Esophagus squamous epithelium (tissue), 5 donors: ENCODE results near the gene NR5A2. TPM values are rescaled to one million over a fixed set of nuclear protein-coding genes. Genes with fewer than 3 reads are reported as not detected.

Experiments
- DNase-seq: peaks from one replicate; lab custom pipeline; 2025; lab: John Stamatoyannopoulos, UW
- H3K27ac ChIP-seq, 4 donors: fragments of 200-600 bp; sonication (generic); one replicate each; pipeline ENCODE4 v1.5.1; 2016 to 2019; ENCODE audit warnings: mild to moderate bottlenecking in 1 of 4
- H3K27me3 ChIP-seq, 4 donors: fragments of 200-600 bp; sonication (generic); 1 replicate in 3 of 4; 2 replicates in 1 of 4; pipeline versions ENCODE4 v1.5.1 to v1.6.0; 2017 to 2021; ENCODE audit warnings: antibody characterized with exemption in 1 of 4
- H3K36me3 ChIP-seq, 3 donors: fragments of 200-600 bp; sonication (generic); one replicate each; pipeline ENCODE4 v1.5.1; 2016 to 2019
- H3K4me1 ChIP-seq, 3 donors: fragments of 200-600 bp; sonication (generic); one replicate each; pipeline ENCODE4 v1.5.1; 2017 to 2019
- H3K4me3 ChIP-seq, 4 donors: fragments of 200-600 bp; sonication (generic); 1 replicate in 3 of 4; 2 replicates in 1 of 4; pipeline ENCODE4 v1.5.1; 2016 to 2019; ENCODE audit warnings: mild to moderate bottlenecking in 2 of 4, moderate library complexity in 1 of 4
- H3K9me3 ChIP-seq, 3 donors: fragments of 200-600 bp; sonication (generic); one replicate each; pipeline ENCODE4 v1.5.1; 2016 to 2019
- CTCF ChIP-seq, 6 experiments: fragments of 450-650 bp in 4 of 6; fragments of 200-600 bp in 2 of 6; sonication (generic) in 2 of 6; IDR thresholded peaks; one replicate each; pipeline ENCODE4 v1.5.1; 2016 to 2019; ENCODE audit warnings: antibody characterized with exemption in 6 of 6, mild to moderate bottlenecking in 4 of 6, moderate library complexity in 4 of 6
- POLR2A ChIP-seq, 4 donors: fragments of 450-650 bp; IDR thresholded peaks; one replicate each; pipeline ENCODE4 v1.6.1; 2017; ENCODE audit warnings: antibody characterized with exemption in 4 of 4, mild to moderate bottlenecking in 4 of 4, moderate library complexity in 3 of 4
- WGBS, 2 donors: methylation state at CpG; one replicate each; pipeline ENCODE4 v1.1.5; 2018; 5-methylcytosine and 5-hydroxymethylcytosine counted together
- intact Hi-C: fragments of 100-400 bp; cut with DNase I; formaldehyde crosslinking; loops from one replicate; pipeline ENCODE4 v1.15.0; 2022
- total RNA-seq, 4 donors: library from RNA; depleted of rRNA; stranded (reverse); fragments of >200 nt; gene quantifications; one replicate each; pipeline ENCODE4 v1.1.0, GENCODE V29; 2016
- donor health status: DM: yes; HTN: yes; CAD: no.

The NR5A2 gene
- total RNA-seq, 4 donors from 2014 or later, result 0.30 to 4.2 (median 0.87) TPM

GRCh38 chr1:200213392-200213791 lies 185.9 kb downstream of the NR5A2 start:
- intact Hi-C loops, result no loop called here
- no peaks in the 10 kb centered on the region for H3K4me1 ChIP-seq
- TF ChIP-seq CTCF (IDR thresholded peaks at IDR 0.05) (no peak), POLR2A (IDR thresholded peaks at IDR 0.05) (no peak)
- DNase-seq, result no peak
- no peak overlapping the region for H3K27ac ChIP-seq
- no peak overlapping the region for H3K4me3 ChIP-seq
- 87 to 93% methylated on average over 6 to 24 of the region's 24 CpGs for WGBS, 2 donors
- H3K27me3 ChIP-seq, result peaks cover 0 to 3% (median 0%) of the 10 kb centered on the region in 4 donors
- no peaks in the 10 kb centered on the region for H3K9me3 ChIP-seq
- no peaks in the 10 kb centered on the region for H3K36me3 ChIP-seq

GRCh38 chr1:200213921-200214320 lies 186.4 kb downstream of the NR5A2 start:
- WGBS, 2 donors, result 97 to 100% methylated on average over 3 to 6 of the region's 15 CpGs
- no peaks in the 10 kb centered on the region for H3K9me3 ChIP-seq
- H3K4me3 ChIP-seq, result no peak overlapping the region
- intact Hi-C loops, result no loop called here
- DNase-seq, result no peak
- no peaks in the 10 kb centered on the region for H3K4me1 ChIP-seq
- no peaks in the 10 kb centered on the region for H3K36me3 ChIP-seq
- H3K27me3 ChIP-seq, result peaks cover 0 to 3% (median 0%) of the 10 kb centered on the region in 4 donors
- no peak for TF ChIP-seq POLR2A (IDR thresholded peaks at IDR 0.05)
- TF ChIP-seq CTCF (IDR thresholded peaks at IDR 0.05), result no peak
- no peak overlapping the region for H3K27ac ChIP-seq

- no peak for TF ChIP-seq CTCF (IDR thresholded peaks at IDR 0.05)
- TF ChIP-seq POLR2A (IDR thresholded peaks at IDR 0.05), result no peak
- Histone ChIP-seq H3K36me3 (no peaks in the 10 kb centered on the region), H3K4me3 (no peak overlapping the region), H3K9me3 (no peaks in the 10 kb centered on the region), H3K27ac (no peak overlapping the region), H3K27me3 (peaks cover 0 to 3% (median 0%) of the 10 kb centered on the region in 4 donors), H3K4me1 (no peaks in the 10 kb centered on the region)
- 79 to 81% methylated on average over 2 of the region's 2 CpGs for WGBS, 2 donors
- no peak for DNase-seq
- intact Hi-C loops, result no loop called here
Observed at GRCh38 chr1:200215350-200215749, 187.8 kb downstream of the NR5A2 start.

GRCh38 chr1:200217703-200218102 lies 190.2 kb downstream of the NR5A2 start:
- Histone ChIP-seq H3K9me3 (no peaks in the 10 kb centered on the region), H3K27ac (no peak overlapping the region), H3K4me3 (no peak overlapping the region), H3K4me1 (no peaks in the 10 kb centered on the region), H3K27me3 (peaks cover 0 to 3% (median 0%) of the 10 kb centered on the region in 4 donors), H3K36me3 (no peaks in the 10 kb centered on the region)
- WGBS, 2 donors, result 65 to 86% methylated on average over 4 to 5 of the region's 5 CpGs
- intact Hi-C loops, result no loop called here
- DNase-seq, result no peak
- no peak for TF ChIP-seq CTCF (IDR thresholded peaks at IDR 0.05)
- no peak for TF ChIP-seq POLR2A (IDR thresholded peaks at IDR 0.05)

GRCh38 chr1:200221614-200222282 lies 194.2 kb downstream of the NR5A2 start:
- intact Hi-C loops, result no loop called here
- Histone ChIP-seq H3K9me3 (no peaks in the 10 kb centered on the region), H3K36me3 (no peaks in the 10 kb centered on the region), H3K4me3 (no peak overlapping the region), H3K4me1 (peaks cover 0 to 7% (median 0%) of the 10 kb centered on the region in 3 donors), H3K27me3 (peaks cover 0 to 22% (median 0%) of the 10 kb centered on the region in 4 donors), H3K27ac (no peak overlapping the region)
- TF ChIP-seq POLR2A (IDR thresholded peaks at IDR 0.05), result no peak
- TF ChIP-seq CTCF (IDR thresholded peaks at IDR 0.05), result no peak
- DNase-seq, result no peak
- 82 to 83% methylated on average over 4 of the region's 4 CpGs for WGBS, 2 donors
